GM12878 (cell line): Measurements from ENCODE around the gene HMX2. TPM values are rescaled to one million over a fixed set of nuclear protein-coding genes. Genes with fewer than 3 reads are reported as not detected.

Source experiments
- ATAC-seq: fragments of 200-7000 bp; cut with Tn5 transposase; 3 replicates; pipeline ENCODE4 v1.9.1; 2020; ENCODE audit warnings: mild to moderate bottlenecking, moderate library complexity
- BruUV-seq: library from RNA; stranded (reverse); fragments of 400-500 nt; replicated peaks from 2 replicates; lab custom pipeline; 2021; lab: Mats Ljungman, UMichigan
- CTCF ChIA-PET: fragments of 300-600 bp; sonication (Branson Sonifier 250); formaldehyde crosslinking; extraction: SDS; loops from one replicate; lab custom pipeline; 2021; ENCODE audit warnings: inconsistent platforms; lab: Yijun Ruan, JAX
- POLR2A ChIA-PET: fragments of 350-600 bp; formaldehyde crosslinking; extraction: SDS; loops from one replicate; lab custom pipeline; 2021; ENCODE audit warnings: inconsistent platforms; lab: Charles Lee
- RAD21 ChIA-PET: fragments of 300-600 bp; sonication (Branson Sonifier 250); formaldehyde crosslinking; loops from one replicate; lab custom pipeline; 2023; ENCODE audit warnings: antibody characterized with exemption; ENCODE audit not compliant: unreplicated experiment; lab: Charles Lee
- SMC1A ChIA-PET: fragments of 300-600 bp; sonication (Branson Sonifier 250); formaldehyde crosslinking; loops from one replicate; lab custom pipeline; 2023; ENCODE audit not compliant: unreplicated experiment, uncharacterized antibody; lab: Charles Lee
- DNase-seq: peaks from one replicate; pipeline ENCODE4 v3.0.0-alpha.2; 2011; ENCODE audit warnings: low read depth, low spot score
- FAIRE-seq: peaks from 3 replicates; lab custom pipeline; 2011; peaks lifted over from hg19 to GRCh38; lab: Jason Lieb, UNC
- H2AFZ ChIP-seq: 2 replicates; pipeline ENCODE4 v1.6.0; 2011; ENCODE audit warnings: low read depth, low read length, control low read depth; ENCODE audit not compliant: control insufficient read depth
- H3K27ac ChIP-seq: 2 replicates; pipeline ENCODE4 v1.5.1; 2011; ENCODE audit warnings: control low read depth; ENCODE audit not compliant: control insufficient read depth, insufficient read depth
- H3K27me3 ChIP-seq, 2 experiments: replicated peaks in 1 of 2; 2 replicates each; pipeline versions ENCODE4 v1.6.0 to v1.6.1; 2011; ENCODE audit warnings: low read length in 1 of 2; ENCODE audit not compliant: control insufficient read depth in 2 of 2, insufficient read depth in 2 of 2
- H3K36me3 ChIP-seq, 2 experiments: 2 replicates each; pipeline ENCODE4 v1.5.1; 2011; ENCODE audit warnings: low read length in 1 of 2; ENCODE audit not compliant: control insufficient read depth in 2 of 2, insufficient read depth in 2 of 2
- H3K4me1 ChIP-seq: 2 replicates; pipeline ENCODE4 v1.6.1; 2011; ENCODE audit warnings: mild to moderate bottlenecking, low read length, moderate library complexity, mixed read lengths; ENCODE audit not compliant: control insufficient read depth, insufficient read depth
- H3K4me2 ChIP-seq: 2 replicates; pipeline ENCODE4 v1.6.0; 2011; ENCODE audit warnings: control low read depth; ENCODE audit not compliant: control insufficient read depth, insufficient read depth
- H3K4me3 ChIP-seq: fragments of 200-600 bp; sonication (generic); 2 replicates; pipeline ENCODE4 v1.5.1; 2016
- H3K79me2 ChIP-seq: 2 replicates; pipeline ENCODE4 v1.6.0; 2011; ENCODE audit warnings: low read length; ENCODE audit not compliant: control insufficient read depth, insufficient read depth
- H3K9ac ChIP-seq: 2 replicates; pipeline ENCODE4 v1.8.0; 2011; ENCODE audit warnings: low read length, control low read depth, mixed read lengths; ENCODE audit not compliant: control insufficient read depth, insufficient read depth
- H3K9me3 ChIP-seq: replicated peaks from 3 replicates; pipeline ENCODE4 v1.5.1; 2011; ENCODE audit warnings: mild to moderate bottlenecking, low read length; ENCODE audit not compliant: control insufficient read depth, insufficient read depth
- H4K20me1 ChIP-seq: 2 replicates; pipeline ENCODE4 v1.6.0; 2011; ENCODE audit not compliant: control insufficient read depth, insufficient read depth
- BRCA1 ChIP-seq: IDR thresholded peaks from 2 replicates; pipeline ENCODE4 v1.6.1; 2011; ENCODE audit warnings: low read depth, low read length, improper control_type of control experiment
- CEBPB ChIP-seq, 2 experiments: fragments of 150-350 bp in 1 of 2; IDR thresholded peaks; 2 replicates each; pipeline ENCODE4 v1.6.1; 2012 to 2014; ENCODE audit warnings: low read depth in 2 of 2, low read length in 2 of 2, borderline replicate concordance in 1 of 2, inconsistent platforms in 1 of 2
- CTCF ChIP-seq, 3 experiments: IDR thresholded peaks in 2 of 3; conservative IDR thresholded peaks in 1 of 3; 2 replicates each; pipeline ENCODE4 v1.5.1; 2011; ENCODE audit warnings: low read depth in 3 of 3, low read length in 3 of 3, mild to moderate bottlenecking in 3 of 3, control low read depth in 2 of 3, moderate library complexity in 2 of 3, inconsistent platforms in 1 of 3, mixed read lengths in 1 of 3; ENCODE audit not compliant: control insufficient read depth in 2 of 3, insufficient read depth in 1 of 3; ENCODE audit errors: extremely low read depth in 1 of 3
- FOXK2 ChIP-seq: fragments of 450-650 bp; IDR thresholded peaks from 2 replicates; pipeline ENCODE4 v1.6.1; 2017; ENCODE audit warnings: mild to moderate bottlenecking, moderate library complexity
- HDAC2 ChIP-seq: fragments of 200-600 bp; sonication (generic); IDR thresholded peaks from 2 replicates; pipeline ENCODE4 v1.6.1; 2017
- IRF3 ChIP-seq: fragments of 450-650 bp; IDR thresholded peaks from 2 replicates; pipeline ENCODE4 v1.6.1; 2014; ENCODE audit warnings: mild to moderate bottlenecking
- JUNB ChIP-seq: IDR thresholded peaks from 2 replicates; pipeline ENCODE4 v1.6.1; 2016; ENCODE audit warnings: antibody characterized with exemption, mild to moderate bottlenecking
- PAX8 ChIP-seq: fragments of 450-650 bp; IDR thresholded peaks from 2 replicates; pipeline ENCODE4 v1.6.1; 2017; ENCODE audit warnings: mild to moderate bottlenecking, moderate library complexity
- PML ChIP-seq: IDR thresholded peaks from 2 replicates; pipeline ENCODE4 v1.6.1; 2012; ENCODE audit warnings: low read length, inconsistent platforms
- USF2 ChIP-seq: IDR thresholded peaks from 2 replicates; pipeline ENCODE4 v1.6.1; 2011; ENCODE audit warnings: low read depth, low read length, improper control_type of control experiment, borderline replicate concordance
- WGBS: methylation state at CpG from one replicate; pipeline ENCODE4 v1.1.6; 2016; ENCODE audit warnings: low lambda C conversion rate; ENCODE audit not compliant: insufficient replicate concordance, insufficient coverage; ENCODE audit errors: missing lambda C conversion rate; 5-methylcytosine and 5-hydroxymethylcytosine counted together
- in situ Hi-C: fragments of 300-500 bp; cut with MboI; formaldehyde crosslinking; loops from 9 replicates; pipeline ENCODE4 v1.14.3; 2018; ENCODE audit warnings: mixed read lengths
- intact Hi-C: fragments of 100-400 bp; cut with micrococcal nuclease; formaldehyde crosslinking; loops from one replicate; pipeline ENCODE4 v1.14.2; 2022; ENCODE audit not compliant: unreplicated experiment
- polyA plus RNA-seq, 11 experiments: library from polyadenylated mRNA; depleted of rRNA in 4 of 11; unstranded in 6 of 11; stranded (reverse) in 5 of 11; fragments of >200 nt; fragmentation: Nextera tagmentation in 4 of 11; fragmentation: Illumina TruSeq in 1 of 11; extraction: Ambion mirVana in 4 of 11; extraction: Trizol in 1 of 11; gene quantifications; 1 replicate in 1 of 11; 2 replicates in 10 of 11; pipeline versions ENCODE4 v1.2.1 to v1.2.3, GENCODE V29; 2011 to 2016; ENCODE audit warnings: inconsistent platforms in 2 of 11, missing spikeins in 2 of 11, low read depth in 1 of 11
- total RNA-seq, 4 experiments: library from RNA; depleted of rRNA in 3 of 4; stranded (reverse); fragments of >200 nt in 3 of 4; fragmentation: Illumina TruSeq in 1 of 4; extraction: Trizol in 1 of 4; gene quantifications; 2 replicates each; pipeline versions ENCODE4 v1.2.1 to v1.2.3, GENCODE V29; 2013 to 2021

HMX2 gene
- total and polyA plus RNA-seq, 10 of the 15 experiments (the other 5 are each of a cell fraction or from before 2014, with no cell fraction given) = 1.4 to 31.3 (median 16.8) TPM; not detected in 1

- TF ChIP-seq IRF3 = no peak
Measured at GRCh38 chr10:123117644-123118417, 30.1 kb upstream of the HMX2 start (continued).

- no peaks in the 10 kb centered on the region for H4K20me1 ChIP-seq
- TF ChIP-seq FOXK2 (no peak), PAX8 (no peak), JUNB (no peak), HDAC2 (no peak), PML (no peak), CTCF (IDR thresholded peaks at IDR 0.05 in 2 of 3, conservative IDR thresholded peaks at IDR 0.05 in 1 of 3; ENCODE audit: control insufficient read depth in 2 of 3, extremely low read depth in 1 of 3, insufficient read depth in 1 of 3, low read depth in 3 of 3, low read length in 3 of 3) (no peak), USF2 (no peak), BRCA1 (no peak), CEBPB (IDR thresholded peaks at IDR 0.05; ENCODE audit: borderline replicate concordance in 1 of 2, low read depth in 2 of 2, low read length in 2 of 2) (no peak)
- FAIRE-seq (no peak), DNase-seq (no peak), ATAC-seq (no peak)
- no peak overlapping the region for H3K9ac ChIP-seq
- in situ Hi-C loops = no loop called here
- BruUV-seq = no TSS peak
- ChIA-PET POLR2A (no interaction called here), SMC1A (no interaction called here), CTCF (no interaction called here), RAD21 (no interaction called here)
- no peaks in the 10 kb centered on the region for H3K4me1 ChIP-seq
- no peak overlapping the region for H3K4me2 ChIP-seq
- no peaks in the 10 kb centered on the region for H3K36me3 ChIP-seq
- H3K9me3 ChIP-seq = no peaks in the 10 kb centered on the region
- no peak overlapping the region for H2AFZ ChIP-seq
- no peak overlapping the region for H3K4me3 ChIP-seq
- H3K27ac ChIP-seq = no peak overlapping the region
- H3K27me3 ChIP-seq = peaks cover 9 to 10% of the 10 kb centered on the region in 2 experiments; a peak in 3 of 4 replicates
- no peaks in the 10 kb centered on the region for H3K79me2 ChIP-seq
- 48% methylated on average over 7 of the region's 8 CpGs for WGBS
- intact Hi-C loops = no loop called here
Measured at GRCh38 chr10:123119081-123119480, 28.9 kb upstream of the HMX2 start.
